ENCODE data around the gene FYN. TPM values are rescaled to one million over a fixed set of nuclear protein-coding genes. Genes with fewer than 3 reads are reported as not detected.

FYN gene
- total RNA-seq, 1 donor from 2014 or later = 130 TPM

GRCh38 chr6:111736005-111736608 lies 137.1 kb downstream of the FYN start:
- no peaks in the 10 kb centered on the region for H3K36me3 ChIP-seq
- intact Hi-C loops (cut with DNase I) = no loop called here
- TF ChIP-seq CTCF (IDR thresholded peaks at IDR 0.05) (no peak), POLR2AphosphoS5 (IDR thresholded peaks at IDR 0.05; ENCODE audit: insufficient read depth in 1 of 2, low read depth in 1 of 2) (no peak), POLR2A (IDR thresholded peaks at IDR 0.05) (no peak)
- peaks cover 30% of the 10 kb centered on the region for H3K4me1 ChIP-seq
- H3K4me3 ChIP-seq = no peak overlapping the region
- H3K27me3 ChIP-seq = no peaks in the 10 kb centered on the region
- H3K27ac ChIP-seq = no peak overlapping the region
- no peak for DNase-seq (ENCODE audit: extremely low spot score in 2 of 2)
- H3K9me3 ChIP-seq = no peaks in the 10 kb centered on the region

- H3K9me3 ChIP-seq = no peaks in the 10 kb centered on the region
- no peak for TF ChIP-seq CTCF (IDR thresholded peaks at IDR 0.05)
- TF ChIP-seq POLR2AphosphoS5 (IDR thresholded peaks at IDR 0.05; ENCODE audit: insufficient read depth in 1 of 2, low read depth in 1 of 2) = no peak
- TF ChIP-seq POLR2A (IDR thresholded peaks at IDR 0.05) = no peak
- intact Hi-C loops (cut with DNase I) = no loop called here
- H3K27me3 ChIP-seq = no peaks in the 10 kb centered on the region
- DNase-seq (ENCODE audit: extremely low spot score in 2 of 2) = no peak
- H3K27ac ChIP-seq = no peak overlapping the region
- H3K36me3 ChIP-seq = no peaks in the 10 kb centered on the region
- H3K4me1 ChIP-seq = peaks cover 21% of the 10 kb centered on the region
- H3K4me3 ChIP-seq = no peak overlapping the region
These were observed 138.9 kb downstream of the FYN start for GRCh38 chr6:111734068-111735061.

- H3K27ac ChIP-seq = no peak overlapping the region
- intact Hi-C loops (cut with DNase I) = no loop called here
- H3K4me3 ChIP-seq = no peak overlapping the region
- no peaks in the 10 kb centered on the region for H3K27me3 ChIP-seq
- no peaks in the 10 kb centered on the region for H3K36me3 ChIP-seq
- no peaks in the 10 kb centered on the region for H3K9me3 ChIP-seq
- H3K4me1 ChIP-seq = peaks cover 17% of the 10 kb centered on the region
- no peak for DNase-seq (ENCODE audit: extremely low spot score in 2 of 2)
- TF ChIP-seq CTCF (IDR thresholded peaks at IDR 0.05) = no peak
- TF ChIP-seq POLR2A (IDR thresholded peaks at IDR 0.05) = no peak
- TF ChIP-seq POLR2AphosphoS5 (IDR thresholded peaks at IDR 0.05; ENCODE audit: insufficient read depth in 1 of 2, low read depth in 1 of 2) = no peak
These were observed 140.9 kb downstream of the FYN start for GRCh38 chr6:111732390-111732789.

GRCh38 chr6:111731456-111732195 lies 141.6 kb downstream of the FYN start:
- TF ChIP-seq POLR2A (IDR thresholded peaks at IDR 0.05) (no peak), CTCF (IDR thresholded peaks at IDR 0.05) (no peak), POLR2AphosphoS5 (IDR thresholded peaks at IDR 0.05; ENCODE audit: insufficient read depth in 1 of 2, low read depth in 1 of 2) (no peak)
- no peak overlapping the region for H3K27ac ChIP-seq
- no peaks in the 10 kb centered on the region for H3K27me3 ChIP-seq
- DNase-seq (ENCODE audit: extremely low spot score in 2 of 2) = peak in 1 of 2 donors; percentile 54
- intact Hi-C loops (cut with DNase I) = no loop called here
- peaks cover 17% of the 10 kb centered on the region for H3K4me1 ChIP-seq
- H3K4me3 ChIP-seq = no peak overlapping the region
- H3K36me3 ChIP-seq = no peaks in the 10 kb centered on the region
- no peaks in the 10 kb centered on the region for H3K9me3 ChIP-seq

Measured in vagina (tissue), 2 donors.